ENCODE data around the gene NPC1.
"Not testable (repeated sequence)": the region's sequence is repeated elsewhere in the genome, so short reads cannot be mapped to it uniquely, and the experiment has no call there.

Gene NPC1

DNA sequence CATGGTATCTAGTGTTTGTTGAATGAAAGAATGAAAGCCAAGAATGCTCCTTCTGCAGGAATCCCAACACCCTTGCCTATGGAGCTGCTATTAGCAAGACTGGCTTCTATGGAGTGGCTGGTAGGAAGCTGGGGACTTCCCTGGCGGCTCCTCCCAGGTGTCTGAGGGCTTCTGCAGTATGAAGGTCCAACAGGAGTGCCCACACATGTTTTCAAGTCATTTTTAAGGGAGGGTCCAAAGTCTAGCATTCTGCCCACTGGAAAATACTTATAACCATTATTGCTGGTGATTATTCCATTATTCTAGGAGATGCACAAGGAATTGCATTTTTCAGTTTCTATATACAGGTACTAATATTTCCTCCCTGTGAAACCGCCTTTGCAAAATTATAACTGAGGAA is 21.9 kb upstream of the NPC1 start:
- DNase-seq: no peak

DNA sequence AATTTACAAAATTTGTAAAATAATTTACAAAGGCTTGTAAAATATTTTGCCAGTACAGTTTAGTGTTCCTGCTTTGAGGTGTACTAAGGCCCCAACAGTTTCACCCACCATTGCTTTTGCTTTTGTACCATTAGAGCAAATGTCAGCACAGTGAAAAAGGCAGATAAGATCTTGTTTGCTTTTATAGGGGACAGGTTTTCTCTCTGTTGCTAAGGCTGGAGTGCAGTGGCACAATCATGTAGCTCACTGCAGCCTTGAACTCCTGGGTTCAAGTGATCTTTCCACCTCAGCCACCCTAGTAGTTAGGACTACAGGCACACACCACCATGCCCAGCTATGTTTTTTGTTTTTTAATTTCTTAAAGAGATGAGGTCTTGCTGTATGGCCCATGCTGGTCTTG is 19.6 kb upstream of the NPC1 start:
- DNase-seq: no peak

DNA sequence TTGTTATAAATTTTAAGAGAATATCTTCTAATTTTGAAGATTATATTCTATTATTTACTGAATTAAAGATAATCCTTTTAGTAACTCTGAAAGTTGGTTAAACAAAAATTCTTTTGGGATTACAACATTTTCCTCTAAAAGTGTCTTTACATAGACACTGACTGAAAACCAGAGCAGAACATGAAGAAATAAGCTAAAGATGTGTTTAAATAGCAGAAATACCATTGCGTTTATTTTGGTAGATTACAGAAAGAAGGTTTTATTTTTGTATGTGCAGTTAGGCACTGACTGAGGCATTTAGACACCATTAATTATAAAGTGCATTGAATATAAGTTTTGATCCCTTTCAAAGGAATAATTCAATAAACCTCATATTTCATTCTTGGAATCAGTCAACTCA is 13.5 kb upstream of the NPC1 start:
- no peak for DNase-seq

DNA sequence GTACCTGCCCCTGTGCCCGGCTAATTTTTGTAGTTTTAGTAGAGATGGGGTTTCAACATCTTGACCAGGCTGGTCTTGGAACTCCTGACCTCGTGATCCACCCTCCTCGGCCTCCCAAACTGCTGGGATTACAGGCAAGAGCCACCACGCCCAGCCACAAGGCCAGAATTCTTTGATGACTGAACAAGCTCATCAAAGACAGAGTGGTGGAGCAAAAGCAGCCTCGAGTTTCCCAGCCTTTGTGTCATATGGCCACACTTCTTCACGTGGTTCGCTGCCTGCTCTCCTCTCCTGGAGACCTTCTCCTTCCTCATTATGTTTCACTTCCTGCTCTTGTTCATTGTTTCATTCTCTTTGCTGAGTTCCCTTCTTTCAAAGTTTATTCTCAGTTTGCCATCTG is 9.9 kb upstream of the NPC1 start:
- DNase-seq: no peak

DNA sequence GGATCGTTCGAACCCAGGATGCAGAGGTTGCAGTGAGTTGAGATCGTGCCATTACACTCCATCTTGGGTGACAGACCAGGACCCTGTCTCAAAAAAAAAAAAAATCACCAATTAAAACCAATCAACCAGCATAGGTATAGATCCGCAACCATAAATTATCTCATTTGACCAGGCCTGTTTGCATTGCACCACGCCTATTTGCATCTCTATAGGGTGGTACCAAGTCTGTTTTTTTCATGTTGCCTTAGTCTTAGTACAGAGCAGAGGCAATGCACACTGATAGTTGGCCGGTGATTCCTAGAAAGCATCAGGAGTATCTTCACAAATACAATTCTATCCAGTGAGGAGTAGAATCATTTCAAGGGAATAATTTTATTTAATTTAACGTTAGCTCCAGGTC is 9.3 kb upstream of the NPC1 start:
- DNase-seq: no peak

DNA sequence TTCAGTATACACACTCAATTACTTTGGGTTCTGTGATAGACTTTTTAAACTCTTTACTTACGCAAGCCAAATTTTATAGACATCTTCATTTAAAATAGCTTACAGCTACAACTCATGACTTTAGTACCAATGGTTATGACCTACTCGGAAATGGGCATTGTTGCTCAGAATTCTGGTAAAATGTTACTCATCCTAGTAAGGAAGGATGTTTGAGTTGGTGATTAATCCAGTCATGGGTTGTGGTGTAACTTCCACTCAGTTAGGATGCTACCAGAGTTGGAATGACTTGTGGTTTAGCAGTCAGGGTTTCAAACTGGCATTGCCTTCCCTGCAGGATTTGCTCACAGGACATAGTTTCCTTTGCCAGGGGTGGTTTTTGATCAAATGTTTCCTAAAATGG is 7.4 kb upstream of the NPC1 start:
- DNase-seq: no peak

DNA sequence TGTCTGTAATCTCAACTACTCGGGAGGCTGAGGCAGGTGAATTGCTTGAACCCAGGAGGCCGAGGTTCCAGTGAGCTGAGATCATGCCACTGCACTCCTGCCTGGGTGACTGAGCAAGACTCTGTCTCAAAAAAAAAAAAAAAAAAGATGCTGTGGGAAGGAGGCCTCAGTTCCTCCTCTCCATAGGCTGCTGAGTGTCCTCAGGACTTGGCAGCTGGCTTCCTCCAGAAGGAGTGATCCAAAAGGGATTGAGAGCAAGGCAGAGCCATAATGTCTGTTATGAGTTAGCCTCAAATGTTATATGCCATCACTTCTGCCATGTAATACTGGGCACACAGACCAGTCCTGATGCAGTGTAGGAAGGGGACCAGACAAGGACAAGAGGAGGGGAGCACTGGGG is 6.6 kb upstream of the NPC1 start:
- no peak for DNase-seq

DNA sequence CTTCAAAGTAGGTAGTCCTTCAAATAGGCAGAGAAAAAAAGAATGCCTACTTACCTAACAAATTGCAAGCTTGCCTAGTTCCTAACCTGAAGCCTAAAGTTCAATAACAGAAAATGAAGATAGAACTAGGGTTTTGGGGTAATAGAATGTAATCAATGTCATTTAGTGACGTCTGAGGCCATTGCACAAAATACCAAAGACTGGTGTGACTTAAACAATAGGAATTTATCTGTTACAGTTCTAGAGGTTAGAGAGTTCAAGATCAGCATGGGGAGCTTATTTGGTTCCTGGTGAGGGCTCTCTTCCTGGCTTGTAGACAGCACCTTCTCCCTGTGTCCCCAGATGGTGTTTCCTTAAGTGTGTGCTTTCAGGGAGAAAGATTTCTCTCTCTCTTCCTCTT is 4.7 kb upstream of the NPC1 start:
- no peak for DNase-seq

DNA sequence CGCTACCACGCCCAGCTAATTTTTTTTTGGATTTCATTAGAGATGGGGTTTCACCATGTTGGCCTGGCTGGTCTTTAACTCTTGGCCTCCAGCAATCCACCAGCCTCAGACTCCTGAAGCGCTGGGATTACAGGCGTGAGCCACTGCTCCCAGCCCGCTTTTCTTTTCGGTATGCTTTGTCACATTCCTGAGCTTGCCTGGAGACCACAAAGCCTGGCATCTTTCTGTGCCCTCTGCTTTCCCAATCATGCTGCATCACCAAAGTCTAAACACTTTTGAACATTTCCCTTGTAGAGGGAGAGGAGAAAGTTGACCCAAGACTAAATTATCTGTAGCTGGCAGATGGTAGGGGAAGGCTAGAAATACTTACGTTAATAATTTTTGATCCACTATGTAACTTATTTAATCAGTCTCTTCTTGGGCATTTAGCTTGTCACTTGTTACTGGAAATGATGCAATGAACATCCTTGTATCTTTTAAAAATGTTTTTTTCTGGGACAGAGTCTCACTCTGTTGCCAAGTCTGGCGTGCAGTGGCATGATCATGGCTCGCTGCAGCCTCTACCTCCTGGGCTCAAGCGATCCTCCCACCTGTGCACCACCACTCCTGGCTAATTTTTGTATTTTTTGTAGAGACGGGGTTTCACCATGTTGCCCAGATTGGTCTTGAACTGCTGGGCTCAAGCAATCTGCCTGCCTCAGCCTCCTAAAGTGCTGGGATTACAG is 2.7 kb upstream of the NPC1 start:
- no peak for DNase-seq

DNA sequence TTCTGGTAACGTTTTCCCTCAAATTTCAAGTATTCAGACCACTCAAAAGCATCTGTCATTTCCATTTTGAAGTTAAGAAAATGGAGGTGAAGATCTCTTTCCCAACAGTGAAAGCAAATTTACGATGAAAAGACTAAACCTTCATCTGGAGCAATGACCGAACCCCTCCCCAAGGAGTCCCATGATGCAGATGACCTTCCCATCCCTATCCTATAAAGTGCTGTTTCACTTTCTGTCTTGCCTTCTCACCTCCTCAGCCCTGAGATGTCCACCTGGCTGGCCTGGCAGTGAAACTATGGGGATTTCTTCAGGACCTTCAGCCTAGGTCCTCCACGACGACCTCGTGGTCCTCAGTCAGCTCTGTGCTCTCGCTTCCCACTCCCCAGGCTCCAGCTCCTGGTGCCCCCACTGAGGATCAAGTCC is 925 bp upstream of the NPC1 start:
- no peak for DNase-seq

DNA sequence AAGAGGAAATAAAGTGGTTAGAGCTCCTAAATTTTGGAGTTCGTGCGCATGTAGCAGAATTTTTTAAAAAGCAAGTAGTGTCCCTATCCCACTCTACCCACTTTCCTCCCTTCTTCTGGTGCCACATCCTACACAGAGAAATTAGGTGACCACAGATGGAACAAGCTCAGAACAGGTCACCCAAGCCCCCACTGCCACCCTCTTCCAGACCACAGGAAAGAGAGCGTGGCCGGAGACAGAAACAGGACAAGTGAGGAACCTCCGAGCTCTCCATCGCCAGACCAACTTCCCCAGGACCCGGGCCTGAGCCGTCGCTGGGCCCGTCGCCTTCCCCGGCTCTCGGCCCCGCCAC is 433 bp downstream of the NPC1 start:
- DNase-seq: no peak

DNA sequence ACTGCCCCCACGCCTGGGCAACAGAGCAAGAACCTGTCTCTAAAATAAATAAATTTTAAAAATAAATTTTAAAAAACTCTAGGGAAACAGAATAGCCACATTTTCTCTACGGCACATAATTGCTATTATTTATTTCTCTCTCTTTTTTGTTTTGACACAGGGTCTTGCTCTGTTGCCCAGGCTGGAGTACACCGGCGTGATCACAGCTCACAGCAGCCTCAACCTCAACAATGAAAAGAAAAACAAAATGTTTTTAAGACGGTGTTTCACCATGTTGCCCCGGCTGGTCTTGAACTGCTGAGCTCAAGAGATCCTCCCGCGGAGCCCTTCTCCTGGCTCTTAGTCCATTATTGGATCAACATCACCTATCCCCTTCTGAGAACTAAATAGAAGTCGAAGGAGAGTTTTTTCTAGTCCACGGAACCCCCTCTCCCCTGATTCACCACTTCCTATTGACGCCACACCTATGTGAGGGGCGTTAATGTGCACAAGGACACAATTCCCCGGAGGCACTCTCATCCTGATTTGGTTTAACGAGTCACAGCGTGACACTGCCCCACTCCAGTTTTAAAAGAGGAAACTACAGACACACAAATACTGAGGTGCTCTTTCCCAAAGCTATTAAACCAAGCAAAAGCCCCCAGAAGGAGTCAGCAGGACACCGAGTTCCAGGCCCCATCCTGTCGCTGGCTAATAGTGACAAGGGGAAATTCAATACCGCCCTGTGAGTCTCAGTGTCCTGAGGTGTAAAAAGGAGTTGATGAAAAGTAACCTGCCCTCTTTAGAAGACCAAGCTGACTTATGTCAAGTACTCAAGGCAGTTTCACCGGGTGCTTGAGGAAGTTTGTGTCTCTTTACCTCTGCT is 1.1 kb downstream of the NPC1 start:
- peak; percentile 5 for DNase-seq

DNA sequence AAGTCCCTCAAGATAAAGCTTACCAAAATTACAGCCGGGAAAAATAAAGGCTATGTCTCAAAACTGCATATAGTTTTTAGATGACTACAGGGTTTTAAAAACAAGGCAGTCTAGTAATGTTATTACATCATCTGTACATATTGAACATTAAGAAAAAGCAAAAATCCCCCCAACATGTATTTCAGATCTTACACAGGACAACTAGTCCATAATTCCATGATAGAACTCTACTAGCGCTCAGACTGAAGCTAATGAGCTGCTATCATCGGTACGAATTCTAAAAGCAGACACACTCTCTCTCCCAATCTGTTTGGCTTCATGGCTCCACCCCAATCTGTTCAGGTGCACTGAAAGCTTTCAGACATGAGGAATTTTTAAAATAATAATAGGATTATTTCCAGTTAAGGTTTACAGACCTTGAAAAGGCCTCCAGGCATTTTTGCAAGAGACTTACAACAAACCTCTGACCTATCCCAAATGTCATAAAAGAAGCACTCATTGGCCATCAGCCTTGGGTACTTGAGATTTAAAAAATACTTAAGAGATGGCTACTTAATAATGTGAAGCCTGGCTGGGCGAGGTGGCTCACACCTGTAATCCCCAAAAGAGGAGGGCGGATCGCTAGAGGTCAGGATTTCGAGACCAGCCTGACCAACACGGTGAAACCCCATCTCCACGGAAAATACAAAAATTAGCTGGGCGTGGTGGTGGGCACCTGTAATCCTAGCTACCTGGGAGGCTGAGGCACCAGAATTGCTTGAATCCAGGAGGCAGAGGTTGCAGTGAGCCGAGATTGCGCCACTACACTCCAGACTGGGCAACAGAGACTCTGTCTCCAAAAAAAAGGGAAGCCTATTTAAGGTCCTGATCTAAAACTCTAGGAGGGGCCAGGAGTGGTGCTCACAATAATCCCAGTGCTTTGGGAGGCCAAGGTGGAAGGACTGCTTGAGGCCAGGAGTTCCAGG is 2.0 kb downstream of the NPC1 start:
- no peak for DNase-seq

DNA sequence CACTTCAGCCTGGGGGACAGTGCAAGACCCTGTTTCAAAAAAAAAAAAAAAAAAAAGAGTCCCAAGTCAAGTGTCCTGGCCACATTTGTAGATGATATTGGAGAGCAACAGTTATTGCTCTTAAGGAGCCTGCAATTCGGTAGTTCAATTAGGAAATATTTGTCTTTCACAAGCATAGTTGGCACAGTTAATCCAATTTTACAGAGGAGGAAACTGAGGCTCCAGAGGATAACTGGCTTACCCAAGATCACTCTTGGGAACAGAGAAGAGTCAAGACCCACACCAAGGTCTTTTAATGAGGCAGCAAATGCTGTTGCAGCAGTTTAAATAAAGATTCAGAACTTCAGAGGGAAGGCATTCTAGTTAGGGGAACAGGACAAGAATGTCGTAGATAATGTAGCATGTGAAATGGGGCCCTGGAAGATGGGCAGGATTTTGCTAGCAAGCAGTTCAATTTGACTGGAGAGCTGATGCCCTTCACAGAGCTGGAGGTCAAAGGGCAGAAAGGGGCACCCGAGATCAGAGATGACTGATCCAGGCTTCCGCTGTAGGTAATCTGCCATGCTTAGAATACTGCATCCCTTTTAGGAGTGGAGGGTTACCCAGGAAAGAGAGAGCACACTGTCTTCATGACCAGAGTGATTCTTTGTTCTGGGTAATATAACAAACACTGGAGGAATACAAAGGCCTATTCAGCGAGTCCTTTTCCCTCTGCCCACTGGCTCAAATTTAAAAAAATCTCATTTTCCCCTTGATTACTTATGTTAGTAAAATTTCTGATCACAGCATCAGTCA is 3.0 kb downstream of the NPC1 start:
- DNase-seq: no peak

DNA sequence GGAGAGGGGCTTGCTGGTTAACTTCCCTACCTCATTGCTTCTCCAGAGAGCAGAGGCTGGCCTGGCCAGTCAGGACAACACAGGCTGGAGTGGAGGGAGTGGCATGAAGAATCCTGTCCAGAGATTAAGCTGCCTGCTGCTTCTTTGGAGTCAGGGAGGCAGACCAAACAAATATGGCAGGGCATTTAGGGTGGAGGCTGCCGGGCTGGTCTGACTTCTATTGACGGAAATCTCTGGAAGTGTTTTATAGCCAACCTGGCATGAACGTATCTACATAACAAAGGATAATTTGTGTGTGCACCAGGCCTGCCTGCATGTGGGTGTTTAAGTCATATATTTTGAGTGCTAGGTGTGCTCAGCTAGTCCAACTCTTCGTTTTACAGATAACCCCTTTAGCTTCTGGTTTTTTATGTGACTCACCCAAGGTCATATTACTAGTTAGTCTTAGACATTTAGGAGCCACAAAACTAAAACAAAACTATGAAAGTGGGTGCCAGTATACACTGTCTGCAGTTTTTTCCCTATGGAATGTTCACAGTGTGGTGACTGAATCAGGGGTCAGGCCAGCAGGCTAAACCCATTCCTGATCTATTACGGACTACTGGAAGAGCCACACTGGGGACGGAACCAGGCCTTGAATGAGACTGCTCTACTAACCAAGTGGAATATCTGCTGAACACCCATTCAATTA is 5.5 kb downstream of the NPC1 start:
- no peak for DNase-seq

DNA sequence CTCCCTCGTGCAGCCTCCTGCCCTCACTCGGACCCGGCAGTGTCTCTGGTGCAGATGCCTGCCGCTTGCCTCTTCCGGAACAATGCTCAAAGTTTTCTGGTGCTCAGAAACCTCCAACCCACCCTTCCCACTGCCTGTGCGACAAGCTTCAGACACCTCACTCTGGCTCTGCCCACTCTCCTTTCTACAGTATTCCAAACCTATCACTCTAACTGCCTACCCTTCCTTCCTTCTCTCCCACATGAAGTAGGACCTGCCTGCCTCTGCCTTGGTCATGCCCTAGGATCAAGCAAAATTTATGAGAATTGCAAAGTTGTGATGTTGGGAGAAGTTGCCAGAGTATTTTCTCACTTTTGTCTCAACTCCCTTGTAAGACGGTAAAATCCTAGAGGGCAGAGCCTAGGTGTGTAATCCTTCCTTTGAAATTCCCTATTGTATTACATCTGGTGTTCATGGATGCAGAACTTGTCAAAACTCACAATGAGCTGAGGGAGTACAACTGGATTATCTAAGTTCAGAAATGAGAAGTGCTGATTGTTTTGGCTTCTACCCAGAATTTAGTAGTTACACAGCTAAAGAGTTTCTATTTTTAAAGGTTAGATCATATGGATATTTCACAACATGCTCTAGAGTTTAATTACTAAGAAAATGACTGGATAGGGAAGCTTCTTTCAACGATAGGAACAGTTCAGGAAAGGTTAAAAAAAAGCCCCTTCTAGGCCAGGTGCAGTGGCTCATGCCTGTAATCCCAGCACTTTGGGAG is 7.2 kb downstream of the NPC1 start:
- no peak for DNase-seq

DNA sequence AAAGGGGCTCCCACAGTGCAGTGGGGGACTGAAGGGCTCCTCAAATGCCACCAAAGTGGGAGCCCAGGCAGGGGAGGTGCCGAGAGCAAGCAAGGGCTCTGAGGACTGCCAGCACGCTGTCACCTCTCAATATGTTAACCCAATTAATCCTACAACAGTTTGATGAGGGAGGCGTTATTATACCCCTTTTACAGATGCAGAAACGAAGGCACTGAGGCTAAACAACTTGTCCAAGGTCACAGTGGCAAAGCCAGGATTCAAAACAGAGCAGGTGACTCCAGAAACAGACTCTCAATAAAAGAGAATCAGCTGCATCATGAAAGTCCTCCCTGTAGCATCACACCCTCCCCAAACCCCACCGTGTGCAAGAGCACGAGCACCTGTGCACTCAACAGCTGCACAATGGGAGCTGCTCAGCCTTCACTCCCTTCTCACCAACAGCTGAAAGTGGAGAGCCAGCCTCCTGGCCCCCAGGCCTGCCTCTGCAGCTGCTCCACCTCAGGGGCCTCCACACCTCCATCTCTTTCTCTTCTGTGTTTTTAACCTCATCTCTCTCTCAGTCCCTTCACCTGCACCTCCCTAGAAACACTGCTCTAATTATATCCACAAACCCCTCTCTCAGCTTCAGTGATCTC is 8.1 kb downstream of the NPC1 start:
- DNase-seq: no peak

DNA sequence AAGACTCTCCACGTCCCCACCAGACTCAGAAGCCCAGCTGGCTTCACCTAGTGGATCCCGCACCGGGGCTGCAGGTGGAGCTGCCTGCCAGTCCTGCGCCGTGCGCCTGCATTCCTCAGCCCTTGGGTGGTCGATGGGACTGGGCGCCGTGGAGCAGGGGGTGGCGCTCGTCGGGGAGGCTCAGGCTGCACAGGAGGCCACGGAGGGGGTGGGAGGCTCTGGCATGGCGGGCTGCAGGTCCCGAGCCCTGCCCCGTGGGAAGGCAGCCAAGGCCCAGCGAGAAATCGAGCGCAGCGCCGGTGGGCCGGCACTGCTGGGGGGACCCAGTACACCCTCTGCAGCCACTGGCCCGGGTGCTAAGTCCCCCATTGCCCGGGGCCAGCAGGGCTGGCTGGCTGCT is 8.8 kb downstream of the NPC1 start:
- DNase-seq: not testable (repeated sequence)

DNA sequence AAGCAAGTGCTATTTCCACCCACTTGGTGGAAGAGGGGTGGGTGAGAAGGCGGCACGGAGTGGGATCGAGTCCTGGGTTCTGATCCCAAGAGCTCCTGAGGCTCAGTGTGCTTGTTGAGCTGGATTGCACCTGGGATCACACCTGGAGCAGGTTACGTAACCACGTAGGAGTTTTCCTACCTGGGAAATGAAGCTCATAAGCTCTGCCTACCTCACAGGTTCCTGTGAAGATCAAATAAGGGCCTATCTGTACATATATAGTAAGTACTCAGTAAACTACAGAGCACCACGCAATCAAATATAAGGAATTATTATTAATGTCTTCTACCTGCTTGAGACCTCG is 11.0 kb downstream of the NPC1 start:
- DNase-seq: no peak

DNA sequence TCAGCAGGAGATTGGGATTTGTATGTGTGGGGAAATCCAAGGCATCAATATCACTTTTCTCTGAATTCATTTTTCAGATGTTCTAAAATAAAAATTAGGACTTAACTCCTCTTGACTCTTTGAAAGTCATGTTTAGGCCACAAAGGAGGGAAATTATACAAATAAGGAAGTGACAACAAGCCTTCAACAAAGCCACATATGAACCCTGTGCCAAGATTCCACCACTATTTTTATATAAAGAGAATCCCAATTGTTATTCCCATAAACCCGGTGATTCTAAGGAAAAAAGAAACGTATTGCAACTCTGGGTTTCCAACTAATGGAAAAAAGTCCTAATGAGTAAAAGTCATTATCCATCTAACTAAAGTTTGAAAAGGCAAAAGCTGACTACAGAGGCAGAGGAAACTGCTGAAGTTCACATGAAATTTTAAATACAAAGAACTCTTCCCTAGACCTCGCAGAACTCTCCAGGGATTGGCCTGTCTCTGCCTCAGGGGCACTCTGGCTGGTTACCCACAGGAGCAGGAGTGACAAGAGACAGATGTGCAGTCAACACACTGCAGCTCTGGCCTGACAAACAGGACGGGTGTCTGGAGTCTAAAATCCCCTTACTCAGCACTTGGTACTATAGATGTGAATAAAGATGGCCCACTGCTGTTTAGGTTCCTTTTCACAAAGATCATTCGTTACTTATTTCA is 11.5 kb downstream of the NPC1 start:
- no peak for DNase-seq

Measured in central memory CD4-positive, alpha-beta T cell (primary cell).